Activated CD4-positive, alpha-beta T cell treated with anti-CD3 and anti-CD28 coated beads, Interleukin-2, amount 50 U/mL, for 48 hours (primary cell): ENCODE results near the gene TDRD10.
"Not testable (repeated sequence)": the region's sequence is repeated elsewhere in the genome, so short reads cannot be mapped to it uniquely, and the experiment has no call there.

Source experiments
- DNase-seq, 2 experiments: peaks; one replicate each; pipeline ENCODE4 v3.0.0-alpha.2; 2020

TDRD10 gene

DNA sequence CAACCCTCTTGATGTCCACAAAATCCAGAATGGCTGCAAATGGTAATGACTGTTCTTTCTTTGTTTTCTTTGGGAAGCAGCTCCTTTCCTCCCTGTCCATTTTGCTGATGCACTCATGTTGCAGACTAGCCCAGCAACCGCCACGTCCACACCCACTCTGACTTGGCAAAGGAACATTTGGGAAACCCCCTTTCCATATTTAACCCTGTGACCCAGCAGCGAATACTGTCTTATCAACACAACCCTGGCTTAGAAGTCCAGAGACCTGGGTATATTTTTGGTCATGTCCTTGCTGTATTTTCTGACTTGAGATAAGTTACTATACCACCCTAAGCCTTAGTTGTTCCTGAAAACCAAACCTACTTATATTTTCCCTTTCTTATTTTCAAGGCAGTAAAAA lies 18.3 kb downstream of the TDRD10 start:
- no peak for DNase-seq

DNA sequence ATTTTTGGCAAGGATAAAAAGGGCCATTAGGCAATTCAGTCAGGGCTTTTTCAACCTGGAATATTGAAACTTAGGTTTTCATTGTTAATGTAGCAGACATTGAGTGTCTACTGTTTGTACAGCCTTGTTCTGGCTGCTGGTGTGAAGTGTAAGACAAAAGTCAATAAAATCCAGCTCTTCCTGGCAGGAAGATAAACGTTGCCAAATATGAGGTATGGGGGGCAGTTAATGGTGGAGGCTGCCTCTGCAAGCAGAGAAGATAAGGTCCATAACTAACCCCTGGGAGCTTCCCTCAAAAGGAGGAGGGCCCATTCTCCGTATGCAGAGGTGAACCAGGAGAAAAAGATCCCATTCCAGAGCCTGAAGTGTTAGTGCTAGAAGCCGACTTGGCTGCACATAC lies 19.7 kb downstream of the TDRD10 start:
- DNase-seq: no peak

DNA sequence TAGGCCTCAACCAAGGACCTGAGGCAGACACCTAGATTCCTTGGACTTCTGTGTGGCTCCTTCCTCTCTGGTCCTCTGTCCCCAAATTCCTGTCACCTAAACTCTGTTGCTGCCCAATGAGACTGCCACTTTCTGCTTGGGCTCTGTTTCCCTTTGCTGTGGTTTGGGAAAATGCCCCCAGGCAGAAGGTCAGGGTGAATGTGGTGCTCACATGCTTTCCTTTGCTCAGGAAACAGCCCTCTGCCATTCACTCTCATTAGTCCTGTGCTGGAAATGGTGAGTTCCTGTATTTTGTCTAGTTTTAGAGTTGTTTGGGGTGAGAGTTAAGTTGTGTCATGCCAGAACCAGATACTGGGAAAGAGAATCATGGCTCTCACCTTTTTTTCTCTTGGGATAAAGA lies 22.9 kb downstream of the TDRD10 start:
- no peak for DNase-seq

DNA sequence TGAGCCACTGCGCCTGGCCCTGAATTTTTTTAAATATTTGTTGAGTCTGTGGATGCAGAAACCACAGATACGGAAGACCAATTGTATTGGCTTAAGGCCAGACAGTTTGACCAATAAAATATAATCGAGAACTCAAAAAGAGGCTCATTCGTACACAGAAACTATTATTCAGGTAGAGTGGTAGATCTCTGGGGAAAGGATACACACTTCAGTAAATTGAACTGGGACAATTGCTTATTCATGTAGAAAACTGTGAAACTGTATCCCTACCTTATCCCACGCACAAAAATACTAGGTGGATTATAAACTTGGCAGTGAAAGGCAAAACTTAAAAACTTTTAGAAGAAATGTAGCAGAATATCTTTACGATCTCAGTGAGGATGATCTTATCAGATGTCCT lies 25.2 kb downstream of the TDRD10 start:
- DNase-seq: no peak

DNA sequence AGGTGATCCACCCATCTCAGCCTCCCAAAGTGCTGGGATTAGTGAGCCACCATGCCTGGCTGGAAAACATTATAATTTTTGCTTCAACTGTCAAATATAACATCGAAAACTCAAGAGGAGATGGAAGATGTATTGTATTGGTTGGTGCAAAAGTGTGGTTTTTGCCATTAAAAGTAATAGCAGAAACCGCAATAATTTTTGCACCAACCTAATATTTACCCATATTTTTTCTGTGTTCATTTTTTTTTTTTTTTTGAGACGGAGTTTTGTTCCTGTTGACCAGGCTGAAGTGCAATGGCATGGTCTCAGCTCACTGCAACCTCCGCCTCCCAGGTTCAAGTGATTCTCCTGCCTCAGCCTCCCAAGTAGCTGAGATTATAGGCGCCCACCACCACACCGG lies 27.3 kb downstream of the TDRD10 start:
- DNase-seq: no peak

DNA sequence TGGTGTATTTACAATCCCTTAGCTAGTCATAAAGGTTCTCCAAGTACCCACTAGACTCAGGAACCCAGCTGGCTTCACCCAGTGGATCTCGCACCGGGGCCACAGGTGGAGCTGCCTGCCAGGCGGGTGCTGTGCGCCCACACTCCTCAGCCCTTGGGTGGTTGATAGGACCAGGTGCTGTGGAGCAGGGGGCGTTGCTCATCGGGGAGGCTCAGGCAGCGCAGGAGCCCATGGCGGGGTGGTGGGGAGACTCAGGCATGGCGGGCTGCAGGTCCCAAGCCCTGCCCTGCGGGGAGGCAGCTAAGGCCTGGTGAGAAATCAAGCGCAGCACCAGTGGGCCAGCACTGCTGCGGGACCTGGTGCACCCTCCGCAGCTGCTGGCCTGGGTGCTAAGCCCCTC lies 29.9 kb downstream of the TDRD10 start:
- not testable (repeated sequence) for DNase-seq

DNA sequence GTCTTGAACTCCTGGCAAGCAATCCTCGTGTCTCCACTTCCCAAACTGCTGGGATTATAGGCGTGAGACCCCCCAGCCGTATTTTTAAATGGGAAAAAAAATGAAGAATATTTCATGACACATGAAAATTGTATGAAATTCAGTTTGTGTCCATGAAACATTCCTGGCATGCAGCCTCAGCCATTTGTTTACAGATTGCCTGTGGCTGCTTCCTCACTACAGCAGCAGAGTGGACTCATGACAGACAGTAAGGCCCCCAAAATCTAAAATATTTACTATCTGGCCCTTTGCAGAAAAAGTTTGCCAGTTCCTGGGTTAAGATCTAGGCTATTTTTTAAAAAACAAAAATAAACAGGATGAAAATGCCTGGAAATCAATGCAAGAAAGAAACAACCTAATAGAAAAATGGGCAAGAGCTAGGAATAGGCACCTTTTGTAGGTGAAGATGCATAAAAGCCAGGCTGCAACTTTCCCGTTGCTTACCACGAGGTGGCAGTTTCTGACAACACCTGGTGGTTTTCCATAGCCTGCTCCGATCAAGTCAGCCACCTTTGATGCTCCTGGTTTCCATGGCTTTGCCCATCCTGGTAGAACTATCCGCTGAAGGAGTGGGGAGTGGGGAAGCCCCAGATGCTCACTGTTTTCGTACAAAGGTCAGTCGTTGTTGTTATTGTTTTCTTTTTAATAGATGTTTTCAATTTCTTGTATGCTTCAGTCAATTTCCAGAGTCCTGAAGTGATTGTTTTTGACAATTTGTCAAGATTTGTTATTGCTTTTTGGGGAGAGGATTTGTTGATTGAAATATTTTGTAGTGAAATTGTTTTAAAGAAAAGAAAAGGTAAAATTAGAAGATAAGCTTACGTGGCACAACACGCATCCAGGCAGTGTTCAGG lies 32.2 kb downstream of the TDRD10 start:
- no peak for DNase-seq

DNA sequence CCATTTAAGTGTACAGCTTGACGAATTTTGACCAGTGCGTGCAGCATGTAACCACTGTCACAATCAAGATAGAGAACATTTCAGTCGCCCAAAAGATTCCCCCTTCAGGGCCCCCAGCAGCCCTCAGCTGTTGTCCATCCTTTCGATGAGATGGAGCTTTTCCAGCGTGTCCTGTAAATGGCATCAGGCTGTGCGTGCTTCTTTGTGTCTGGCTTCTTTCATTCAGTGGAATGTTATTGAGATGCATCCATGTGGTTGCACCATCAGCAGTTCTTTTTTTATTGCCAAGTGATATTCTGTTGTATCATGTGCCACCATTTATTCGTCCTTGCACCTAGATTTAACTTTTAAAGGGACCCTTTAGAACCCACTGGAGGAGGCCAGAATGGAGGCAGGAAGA lies 34.6 kb downstream of the TDRD10 start:
- no peak for DNase-seq

DNA sequence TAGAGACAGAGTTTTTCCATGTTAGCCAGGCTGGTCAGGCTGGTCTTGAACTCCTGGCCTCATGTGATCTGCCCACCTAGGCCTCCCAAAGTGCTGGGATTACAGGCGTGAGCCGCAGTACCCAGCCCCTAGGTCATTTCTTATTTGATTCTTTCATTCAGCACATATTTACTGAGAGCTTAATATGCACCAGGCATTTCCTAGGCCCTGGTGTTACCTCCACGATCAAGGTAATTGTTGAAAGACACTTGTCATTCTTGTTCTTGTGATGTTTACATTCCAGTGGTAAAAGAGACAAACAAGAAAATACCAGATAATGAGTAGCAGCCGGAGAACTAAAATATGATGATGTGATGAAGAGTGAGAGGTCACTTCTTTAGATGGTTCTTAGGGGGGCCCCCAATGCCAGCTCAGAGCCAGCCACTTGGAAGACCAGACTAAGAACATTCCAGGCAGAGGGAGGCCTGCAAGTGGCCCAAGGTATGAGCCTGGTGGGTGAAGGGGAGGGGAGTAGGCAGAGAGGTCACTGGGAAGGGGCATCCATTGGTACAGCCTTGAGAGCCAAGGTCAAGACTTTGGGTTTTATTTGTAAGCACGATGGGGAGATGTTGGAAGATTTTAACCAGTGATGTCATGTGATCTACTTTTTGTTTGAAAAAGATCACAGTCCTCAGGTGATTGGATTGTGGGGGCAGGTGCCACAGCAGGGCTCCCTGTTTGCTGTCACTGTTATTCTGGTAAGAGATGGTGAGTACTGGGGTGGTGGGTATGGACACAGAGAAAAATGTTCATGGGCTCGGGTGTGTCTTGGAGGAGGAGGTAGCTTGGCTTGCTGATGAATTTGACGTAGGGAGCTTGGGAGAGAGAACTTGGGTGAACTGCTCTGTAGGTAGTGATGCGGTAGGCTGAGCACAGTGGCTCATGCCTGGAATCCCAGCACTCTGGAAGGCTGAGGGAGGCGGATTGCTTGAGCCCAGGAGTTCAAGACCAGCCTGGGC lies 37.8 kb downstream of the TDRD10 start:
- DNase-seq: no peak

DNA sequence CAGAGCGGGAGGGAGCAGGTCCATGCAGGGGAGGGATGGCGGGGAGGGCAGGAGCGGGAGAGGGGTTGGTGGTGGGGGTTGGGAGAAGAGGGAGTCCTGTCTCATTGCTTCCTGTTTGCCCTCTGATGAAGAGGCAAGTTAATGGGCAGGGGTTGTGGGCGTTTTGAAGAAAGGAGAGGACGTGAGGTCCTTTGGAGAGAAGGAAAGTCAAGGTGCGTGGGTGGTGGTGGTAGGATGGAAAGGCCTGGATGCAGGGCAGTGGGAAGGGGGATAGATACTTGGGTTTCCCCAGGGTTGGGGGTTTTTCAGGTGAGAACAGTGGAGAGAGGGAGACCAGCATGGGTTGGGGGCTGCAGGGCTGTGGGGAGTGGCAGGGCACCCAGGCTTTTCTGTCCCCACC lies 39.2 kb downstream of the TDRD10 start:
- DNase-seq: no peak

DNA sequence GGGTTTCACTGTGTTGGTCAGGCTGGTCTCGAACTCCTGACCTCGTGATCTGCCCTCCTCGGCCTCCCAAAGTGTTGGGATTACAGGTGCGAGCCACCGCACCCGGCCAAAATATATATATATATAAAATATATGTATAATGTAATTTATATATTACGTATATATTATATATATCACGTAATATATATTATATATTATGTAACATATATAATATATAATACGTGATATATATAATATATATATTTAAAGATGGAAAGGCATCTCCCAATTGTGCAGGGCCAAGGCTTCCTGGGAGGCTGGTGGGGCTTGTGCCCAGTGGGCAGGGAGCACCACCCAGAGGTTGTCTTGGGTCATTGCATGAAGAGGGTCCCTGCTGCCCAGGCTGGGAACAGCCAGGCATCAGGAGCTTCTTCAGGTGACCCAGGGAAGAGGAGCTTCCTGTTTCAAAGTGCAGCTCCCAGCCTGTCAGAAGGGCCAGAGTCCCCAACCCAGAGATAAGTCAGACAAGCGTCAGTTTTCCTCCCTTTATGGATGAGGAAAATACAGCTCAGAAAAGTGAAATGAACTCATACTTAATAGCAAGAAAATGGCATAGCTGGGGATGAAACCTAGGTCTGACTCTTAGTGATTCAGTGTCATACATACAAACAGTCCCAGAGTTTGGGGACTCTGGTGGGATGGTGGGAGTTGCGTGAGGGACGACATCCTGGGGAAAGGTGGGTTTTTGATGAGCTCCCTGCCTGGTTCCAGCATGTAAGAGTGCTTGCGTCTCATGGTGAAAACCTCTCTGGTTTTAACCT lies 44.4 kb downstream of the TDRD10 start:
- peak; percentile 64 to 71 for DNase-seq

DNA sequence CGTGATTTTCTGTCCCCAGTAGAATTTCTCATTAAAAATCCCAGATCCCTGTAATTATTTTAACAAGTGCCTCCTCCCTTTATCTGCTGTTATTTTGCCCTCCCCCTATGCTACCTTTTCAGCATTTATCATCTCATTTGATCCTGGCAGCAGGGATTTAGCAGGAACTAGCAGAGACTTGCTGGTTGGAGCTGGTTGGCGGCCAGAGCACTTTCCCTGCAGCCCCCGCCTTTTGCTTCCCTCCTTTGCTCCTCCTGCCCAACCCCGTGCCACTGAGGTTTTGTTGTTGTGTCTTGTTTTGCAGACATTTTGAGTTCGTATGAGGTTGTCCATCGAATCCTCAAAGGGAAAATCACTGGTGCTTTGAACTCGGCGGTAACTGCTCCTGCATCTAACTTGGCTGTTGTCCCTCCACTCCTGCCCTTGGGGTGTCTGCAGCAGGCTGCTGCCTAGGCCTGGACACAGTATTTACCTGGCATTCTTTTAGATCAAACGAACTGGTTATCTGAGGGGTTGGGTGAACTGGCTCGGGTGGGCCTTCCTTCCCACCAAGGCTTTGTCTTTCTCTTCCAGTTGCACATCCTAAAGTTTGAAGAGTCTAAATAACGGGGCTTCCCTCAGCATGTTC lies 45.2 kb downstream of the TDRD10 start:
- no peak for DNase-seq

DNA sequence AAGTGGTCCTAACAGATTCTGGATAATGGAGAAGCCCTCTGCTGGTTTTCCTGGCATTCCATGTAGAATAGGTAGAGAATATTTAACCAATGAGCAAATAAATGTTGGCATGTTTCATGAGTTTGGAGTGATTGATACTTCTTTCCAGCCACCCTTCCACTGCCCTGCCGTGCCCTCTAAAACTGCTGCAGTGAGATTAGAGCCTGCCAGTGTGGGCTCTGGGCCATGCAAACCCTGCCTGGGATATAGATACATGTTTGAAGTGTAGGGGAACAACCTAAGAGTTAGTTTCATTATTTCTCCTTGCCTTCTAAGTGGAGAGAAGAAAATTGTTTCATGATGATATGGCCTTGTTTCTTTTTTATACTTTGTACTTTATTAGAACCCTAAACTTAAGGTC lies 46.0 kb downstream of the TDRD10 start:
- no peak for DNase-seq

DNA sequence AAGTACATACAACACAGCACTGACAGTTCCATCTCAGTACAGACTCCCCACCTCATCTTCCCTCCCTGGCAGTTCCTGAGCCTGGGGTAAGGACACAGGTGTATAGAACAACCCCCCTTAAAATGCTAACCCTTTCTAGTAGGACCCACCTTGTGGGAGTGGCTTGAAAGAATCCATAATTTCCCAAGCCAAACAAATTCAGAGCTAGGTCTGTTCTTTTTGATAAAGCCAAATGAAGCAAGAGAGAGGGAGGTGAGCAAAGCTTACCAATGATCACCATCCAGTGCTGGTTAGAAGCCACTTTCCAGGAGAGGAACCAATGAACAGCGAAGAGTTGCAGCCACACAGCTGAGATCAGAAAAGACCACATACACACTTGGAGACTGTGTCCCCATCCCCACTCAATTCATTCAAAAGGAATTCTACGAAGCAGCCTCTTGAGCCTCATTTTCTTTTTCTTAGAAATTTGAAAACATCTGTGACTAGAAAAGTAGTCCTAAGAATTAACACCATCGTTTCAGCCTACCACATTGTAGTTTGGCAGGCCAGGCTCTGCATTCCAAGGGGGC lies 47.3 kb downstream of the TDRD10 start:
- no peak for DNase-seq

DNA sequence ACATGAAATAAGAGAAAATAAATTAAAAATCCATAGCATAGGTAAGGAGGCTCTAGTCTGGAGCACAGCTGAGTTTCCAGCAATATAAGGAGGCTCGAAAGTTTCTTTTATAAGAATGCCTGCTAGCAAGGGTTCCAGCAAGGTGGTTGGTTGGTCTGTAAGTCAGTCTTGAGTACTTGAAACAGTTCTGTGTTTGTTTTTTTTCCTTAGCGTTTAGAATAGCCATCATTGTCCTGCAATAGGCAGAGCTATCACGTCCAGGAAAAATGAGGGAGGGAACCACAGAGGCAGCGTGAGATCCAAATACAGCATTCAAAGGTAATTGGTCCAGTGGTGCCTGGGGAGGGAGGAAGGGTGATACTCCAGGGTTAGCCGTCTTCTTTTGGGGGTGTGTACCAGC lies 48.1 kb downstream of the TDRD10 start:
- no peak for DNase-seq

DNA sequence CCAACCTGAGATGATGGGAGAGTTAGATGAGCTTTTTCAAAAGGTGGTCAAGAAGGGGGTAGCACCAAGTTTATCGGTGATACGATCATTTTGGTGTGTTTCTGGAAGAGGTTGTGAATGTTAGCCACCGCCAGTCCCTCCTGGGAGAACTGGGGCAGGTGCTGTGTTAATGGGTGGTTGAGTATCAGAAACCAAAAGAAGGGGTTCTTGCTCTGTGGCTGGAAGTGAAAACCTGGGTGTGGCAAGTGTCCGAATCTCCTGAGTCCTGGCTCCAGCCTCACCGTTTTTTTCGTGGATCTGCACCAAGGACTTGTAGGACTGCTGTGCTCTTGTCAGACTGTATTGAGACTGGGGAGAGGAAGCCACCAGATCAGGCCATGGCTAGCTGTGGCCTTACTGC lies 48.6 kb downstream of the TDRD10 start:
- DNase-seq: no peak

DNA sequence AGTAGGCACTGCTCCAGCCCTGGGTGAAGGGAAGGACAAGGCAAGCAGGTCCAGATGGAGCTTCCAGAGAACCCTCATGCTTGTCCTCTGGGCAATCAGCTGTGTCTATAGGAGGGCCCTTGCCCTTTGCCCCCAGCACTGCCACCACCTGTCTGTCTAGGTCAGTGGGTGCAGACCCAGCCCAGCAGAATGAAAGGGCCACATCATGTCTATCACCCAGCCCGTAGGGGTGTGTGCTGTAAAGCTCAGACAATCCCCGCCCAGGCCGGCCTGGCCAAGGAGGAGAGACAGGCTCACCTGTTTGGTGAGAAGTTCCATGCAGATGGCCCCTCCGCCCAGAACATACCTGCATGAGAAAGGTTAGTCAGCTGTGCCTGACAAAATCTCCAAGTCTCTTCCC lies 49.5 kb downstream of the TDRD10 start:
- no peak for DNase-seq

DNA sequence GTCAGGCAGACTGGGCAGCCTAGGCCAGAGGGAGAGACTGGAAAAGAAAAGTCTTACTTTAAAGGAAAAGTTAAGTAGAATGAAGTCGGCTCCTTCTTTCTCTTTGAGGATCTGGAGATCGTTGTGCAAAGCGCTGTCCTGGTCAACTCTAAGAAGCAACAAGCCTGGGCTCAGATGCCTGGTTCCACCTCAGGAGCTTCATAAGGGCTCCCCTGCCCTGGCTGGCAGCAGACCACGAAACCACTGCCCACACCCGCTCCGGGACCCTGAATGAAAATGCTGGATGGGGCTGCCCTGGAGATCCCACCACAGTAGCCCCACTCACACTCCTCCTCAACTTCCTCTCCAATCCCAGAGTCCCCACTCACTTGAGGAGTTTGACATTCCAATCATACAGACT lies 50.0 kb downstream of the TDRD10 start:
- DNase-seq: no peak

DNA sequence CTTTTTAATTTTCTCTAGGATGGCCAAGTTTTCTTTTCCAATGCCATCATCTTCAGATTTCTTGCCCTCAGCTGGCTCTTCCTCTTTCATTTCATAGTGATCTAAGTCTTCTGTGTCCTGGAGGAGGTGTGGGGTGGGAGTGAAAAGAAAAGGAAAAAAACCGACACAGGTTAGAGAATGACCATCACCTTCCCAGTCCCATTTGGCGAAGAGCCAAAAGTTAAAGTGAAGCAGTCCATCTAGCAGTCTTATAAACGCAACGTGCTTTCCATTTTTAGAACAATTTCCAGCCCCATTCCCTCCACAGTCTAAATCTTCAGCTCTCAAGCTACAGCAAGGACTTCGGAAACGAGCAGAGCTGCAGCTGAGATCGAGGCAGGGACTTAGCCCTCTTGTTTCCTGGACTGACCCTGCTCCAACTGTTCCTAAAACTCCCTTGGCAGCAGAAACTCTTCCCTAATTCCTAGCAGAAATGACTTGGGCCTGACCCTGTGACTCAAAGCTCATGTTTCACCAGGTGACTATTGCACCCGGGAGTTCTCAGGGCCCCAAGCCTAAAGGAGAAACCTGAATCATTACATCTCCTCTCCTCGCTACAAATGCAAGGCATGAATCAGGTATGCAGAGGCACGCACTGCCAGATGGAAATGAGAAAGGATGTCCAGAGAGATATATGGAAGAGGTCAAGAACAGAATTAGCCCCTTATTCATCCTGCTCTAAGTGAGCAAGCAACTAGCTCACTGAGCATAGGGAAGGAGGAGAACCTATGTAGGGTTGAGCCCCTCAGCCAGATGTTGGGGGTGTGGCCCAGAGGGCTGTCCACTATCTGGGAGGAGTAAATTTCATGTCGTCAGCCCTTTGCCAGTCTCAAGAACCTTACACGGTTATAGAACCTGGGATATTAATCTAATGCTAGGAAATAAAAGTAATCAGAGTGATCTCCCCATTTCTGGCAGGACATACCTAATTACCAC lies 51.3 kb downstream of the TDRD10 start:
- DNase-seq: no peak

DNA sequence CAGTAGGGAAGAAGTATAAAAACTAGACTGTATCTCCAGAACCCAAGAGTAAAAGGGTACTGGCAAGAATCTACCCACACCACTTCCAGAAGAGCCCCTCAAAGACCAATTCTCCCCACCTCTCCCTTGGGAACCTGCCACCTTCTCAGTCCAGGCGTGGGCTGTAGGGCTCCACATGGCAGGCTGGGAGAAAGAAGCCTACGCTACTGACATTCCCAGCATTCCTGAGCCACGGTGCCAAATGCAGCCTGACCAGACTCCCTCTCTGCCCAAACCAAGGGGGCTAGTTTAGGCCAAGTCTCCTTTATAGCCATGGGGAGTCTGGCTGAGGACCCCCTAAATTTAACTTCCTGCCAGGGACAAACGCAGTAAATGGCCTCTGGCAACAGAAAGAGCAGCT lies 54.4 kb downstream of the TDRD10 start:
- no peak for DNase-seq
